ENCODE data around the gene HAUS3. TPM values are rescaled to one million over a fixed set of nuclear protein-coding genes. Genes with fewer than 3 reads are reported as not detected.

The HAUS3 gene
- total and polyA plus RNA-seq, 2 experiments from 2014 or later: 21.4 to 36.0 TPM

- no peak for TF ChIP-seq ETS1 (IDR thresholded peaks at IDR 0.05)
- TF ChIP-seq EZH2phosphoT487 (IDR thresholded peaks at IDR 0.05; ENCODE audit: unreplicated experiment): no peak
- TF ChIP-seq STAT1 (IDR thresholded peaks at IDR 0.05; ENCODE audit: unreplicated experiment): no peak
Observed at GRCh38 chr4:2179717-2180116, 62.2 kb downstream of the HAUS3 start (continued).

- Mint-ChIP-seq H3K27ac (no peak overlapping the region), H3K36me3 (ENCODE audit: low read depth) (peaks cover 10% of the 10 kb centered on the region; the same call in 2 of the 3 replicates), H3K9me3 (peaks cover 11% of the 10 kb centered on the region), H3K4me3 (no peak overlapping the region), H3K27me3 (ENCODE audit: insufficient read depth, low read depth, poor library complexity) (peaks cover 9% of the 10 kb centered on the region), H3K4me1 (no peaks in the 10 kb centered on the region)
- ATAC-seq: no peak
- Histone ChIP-seq H3K4me3 (no peak overlapping the region), H3K4me2 (no peak overlapping the region), H3K27me3 (ENCODE audit: insufficient read depth) (no peaks in the 10 kb centered on the region), H3K36me3 (ENCODE audit: insufficient read depth) (no peaks in the 10 kb centered on the region), H3K4me1 (ENCODE audit: insufficient read depth) (no peaks in the 10 kb centered on the region), H3K9me2 (ENCODE audit: insufficient read depth) (no peaks in the 10 kb centered on the region), H3K79me2 (replicated peaks; ENCODE audit: insufficient read depth) (no peaks in the 10 kb centered on the region), H2AFZ (no peak overlapping the region), H4K20me1 (replicated peaks; ENCODE audit: insufficient read depth) (no peaks in the 10 kb centered on the region), H3K27ac (ENCODE audit: low read depth) (no peak overlapping the region), H3F3A (replicated peaks; ENCODE audit: low read depth) (no peaks in the 10 kb centered on the region)
- DNase-seq (ENCODE audit: low spot score): no peak
- TF ChIP-seq ZNF331 (CRISPR knock-in tag; IDR thresholded peaks at IDR 0.05; ENCODE audit: low read depth): no peak
- no peak for TF ChIP-seq ZNF114 (CRISPR knock-in tag; IDR thresholded peaks at IDR 0.05)
Observed at GRCh38 chr4:2178986-2179385, 62.9 kb downstream of the HAUS3 start.

Small RNAs within 50 kb of the gene (small RNA-seq; reads per million reads assigned to genes)
- not detected for gene COX6B1P5 (ENCODE audit: low replicate concordance)

Other genes with a start within 250 kb of the HAUS3 start
- gene NELFA, start 233.1 kb downstream of the HAUS3 start, total RNA-seq (2014; rRNA removed; shearing (Covaris generic)): 60.8 and 62.8 TPM in 2 replicates
- 62.2 and 63.3 TPM in 2 replicates for gene NELFA, start 233.1 kb downstream of the HAUS3 start, polyA plus RNA-seq (2016; fragmentation: Nextera tagmentation; extraction: Ambion mirVana)
- gene NAT8L, start 182.8 kb downstream of the HAUS3 start, total RNA-seq (2014; rRNA removed; shearing (Covaris generic)): 7.7 and 9.7 TPM in 2 replicates
- 1.6 and 1.7 TPM in 2 replicates for gene NAT8L, start 182.8 kb downstream of the HAUS3 start, polyA plus RNA-seq (2016; fragmentation: Nextera tagmentation; extraction: Ambion mirVana)
- 1.8 and 4.8 TPM in 2 replicates for gene POLN, start within 50 bp of the HAUS3 start, total RNA-seq (2014; rRNA removed; shearing (Covaris generic))
- 1.8 and 4.0 TPM in 2 replicates for gene POLN, start within 50 bp of the HAUS3 start, polyA plus RNA-seq (2016; fragmentation: Nextera tagmentation; extraction: Ambion mirVana)
- gene MXD4, start 20.0 kb upstream of the HAUS3 start, total RNA-seq (2014; rRNA removed; shearing (Covaris generic)): 19.9 and 26.4 TPM in 2 replicates
- gene MXD4, start 20.0 kb upstream of the HAUS3 start, polyA plus RNA-seq (2016; fragmentation: Nextera tagmentation; extraction: Ambion mirVana): 6.9 and 11.5 TPM in 2 replicates
- gene ZFYVE28, start 176.5 kb upstream of the HAUS3 start, total RNA-seq (2014; rRNA removed; shearing (Covaris generic)): 4.6 and 8.7 TPM in 2 replicates
- gene ZFYVE28, start 176.5 kb upstream of the HAUS3 start, polyA plus RNA-seq (2016; fragmentation: Nextera tagmentation; extraction: Ambion mirVana): 1.8 and 2.6 TPM in 2 replicates
- gene CFAP99, start 176.8 kb upstream of the HAUS3 start, total RNA-seq (2014; rRNA removed; shearing (Covaris generic)): not detected in 2 replicates
- not detected in 2 replicates for gene CFAP99, start 176.8 kb upstream of the HAUS3 start, polyA plus RNA-seq (2016; fragmentation: Nextera tagmentation; extraction: Ambion mirVana)
- 77.2 and 87.5 TPM in 2 replicates for gene RNF4, start 227.0 kb upstream of the HAUS3 start, total RNA-seq (2014; rRNA removed; shearing (Covaris generic))
- gene RNF4, start 227.0 kb upstream of the HAUS3 start, polyA plus RNA-seq (2016; fragmentation: Nextera tagmentation; extraction: Ambion mirVana): 42.5 and 47.7 TPM in 2 replicates